IMR-90 (cell line): ENCODE measurements around the gene MACROD1. TPM values are rescaled to one million over a fixed set of nuclear protein-coding genes. Genes with fewer than 3 reads are reported as not detected.

Experiments used
- ATAC-seq: fragments of 200-7000 bp; cut with Tn5 transposase; 2 replicates; pipeline ENCODE4 v1.9.1; 2020; ENCODE audit warnings: low read depth, mild to moderate bottlenecking, moderate library complexity
- BruUV-seq: library from RNA; stranded (reverse); fragments of 400-500 nt; replicated peaks from 2 replicates; lab custom pipeline; 2021; lab: Mats Ljungman, UMichigan
- CTCF ChIA-PET: fragments of 300-600 bp; formaldehyde crosslinking; extraction: SDS; loops from one replicate; lab custom pipeline; 2021; ENCODE audit warnings: antibody characterized with exemption; lab: Yijun Ruan, JAX
- POLR2A ChIA-PET: fragments of 300-600 bp; sonication (Branson Sonifier 250); formaldehyde crosslinking; loops from one replicate; lab custom pipeline; 2022; ENCODE audit warnings: antibody characterized with exemption; ENCODE audit not compliant: unreplicated experiment; lab: Charles Lee
- DNase-seq: peaks from one replicate; pipeline ENCODE4 v3.0.0; 2013
- H2AFZ ChIP-seq: replicated peaks from 2 replicates; pipeline ENCODE3; 2013; ENCODE audit warnings: low read length, mild to moderate bottlenecking; ENCODE audit not compliant: poor library complexity
- H2AK5ac ChIP-seq: 2 replicates; pipeline ENCODE4 v1.6.1; 2013; ENCODE audit warnings: low read depth, low read length, inconsistent platforms
- H2AK9ac ChIP-seq: replicated peaks from 2 replicates; pipeline ENCODE3; 2013; ENCODE audit warnings: mild to moderate bottlenecking, low read depth, low read length, moderate library complexity; ENCODE audit not compliant: poor library complexity
- H2BK120ac ChIP-seq: 2 replicates; pipeline ENCODE4 v1.6.1; 2013; ENCODE audit warnings: low read depth, low read length, inconsistent platforms
- H2BK15ac ChIP-seq: 3 replicates; pipeline ENCODE4 v1.6.1; 2013; ENCODE audit warnings: low read depth, low read length, inconsistent platforms
- H2BK20ac ChIP-seq: 2 replicates; pipeline ENCODE4 v1.6.1; 2013; ENCODE audit warnings: low read depth, mild to moderate bottlenecking, inconsistent platforms, low read length, moderate library complexity
- H2BK5ac ChIP-seq: 2 replicates; pipeline ENCODE4 v1.6.1; 2013; ENCODE audit warnings: mild to moderate bottlenecking, low read depth, low read length, inconsistent platforms; ENCODE audit not compliant: poor library complexity, severe bottlenecking
- H3K14ac ChIP-seq: replicated peaks from 2 replicates; pipeline ENCODE4 v1.6.1; 2013; ENCODE audit warnings: low read depth, low read length, inconsistent platforms
- H3K18ac ChIP-seq: 2 replicates; pipeline ENCODE4 v1.6.1; 2013; ENCODE audit warnings: low read depth, low read length, control low read depth
- H3K23ac ChIP-seq: 2 replicates; pipeline ENCODE4 v1.6.1; 2013; ENCODE audit warnings: low read depth, low read length, inconsistent platforms
- H3K27ac ChIP-seq: 2 replicates; pipeline ENCODE4 v1.5.1; 2013; ENCODE audit warnings: mild to moderate bottlenecking, control low read depth, low read length; ENCODE audit not compliant: insufficient read depth
- H3K27me3 ChIP-seq: 2 replicates; pipeline ENCODE4 v1.6.1; 2013; ENCODE audit warnings: low read length; ENCODE audit not compliant: control insufficient read depth, insufficient read depth
- H3K36me3 ChIP-seq: 2 replicates; pipeline ENCODE4 v1.6.1; 2013; ENCODE audit warnings: low read length, mixed read lengths; ENCODE audit not compliant: control insufficient read depth, insufficient read depth
- H3K4ac ChIP-seq: 2 replicates; pipeline ENCODE4 v1.6.1; 2013; ENCODE audit warnings: low read depth, low read length, inconsistent platforms
- H3K4me1 ChIP-seq: 2 replicates; pipeline ENCODE4 v1.6.1; 2013; ENCODE audit warnings: low read length, mixed read lengths; ENCODE audit not compliant: control insufficient read depth, insufficient read depth
- H3K4me2 ChIP-seq: 2 replicates; pipeline ENCODE4 v1.6.1; 2013; ENCODE audit warnings: low read depth, mild to moderate bottlenecking, control low read depth, low read length, moderate library complexity
- H3K4me3 ChIP-seq: 2 replicates; pipeline ENCODE4 v1.5.1; 2013; ENCODE audit warnings: low read depth, mild to moderate bottlenecking, control low read depth, low read length, moderate library complexity; ENCODE audit not compliant: insufficient read depth
- H3K56ac ChIP-seq: 2 replicates; pipeline ENCODE4 v1.6.1; 2013; ENCODE audit warnings: low read length, inconsistent platforms; ENCODE audit not compliant: insufficient read depth; ENCODE audit errors: extremely low read depth
- H3K79me1 ChIP-seq, 2 experiments: 2 replicates each; pipeline ENCODE4 v1.6.1; 2013; ENCODE audit warnings: low read length in 2 of 2, inconsistent platforms in 1 of 2, low read depth in 1 of 2
- H3K9ac ChIP-seq: 2 replicates; pipeline ENCODE4 v1.6.1; 2013; ENCODE audit warnings: low read depth, low read length, control low read depth
- H3K9me1 ChIP-seq: 2 replicates; pipeline ENCODE4 v1.6.1; 2013; ENCODE audit warnings: low read length, inconsistent platforms; ENCODE audit not compliant: insufficient read depth
- H3K9me3 ChIP-seq: 2 replicates; pipeline ENCODE4 v1.6.1; 2013; ENCODE audit warnings: low read length; ENCODE audit not compliant: control insufficient read depth, insufficient read depth
- H4K20me1 ChIP-seq: 2 replicates; pipeline ENCODE4 v1.6.1; 2013; ENCODE audit warnings: low read length, inconsistent platforms; ENCODE audit not compliant: insufficient read depth
- H4K5ac ChIP-seq: 2 replicates; pipeline ENCODE4 v1.6.1; 2013; ENCODE audit warnings: mild to moderate bottlenecking, low read depth, low read length, control low read depth
- H4K8ac ChIP-seq, 2 experiments: 2 replicates each; pipeline ENCODE4 v1.6.1; 2013; ENCODE audit warnings: low read depth in 2 of 2, low read length in 2 of 2, control low read depth in 1 of 2, inconsistent platforms in 1 of 2
- H4K91ac ChIP-seq: 2 replicates; pipeline ENCODE4 v1.6.1; 2013; ENCODE audit warnings: low read depth, low read length, inconsistent platforms; ENCODE audit not compliant: insufficient read depth
- BHLHE40 ChIP-seq: fragments of 150-350 bp; IDR thresholded peaks from 2 replicates; pipeline ENCODE4 v1.6.1; 2016; ENCODE audit warnings: mild to moderate bottlenecking, low read depth, low read length
- CEBPB ChIP-seq: IDR thresholded peaks from 2 replicates; pipeline ENCODE4 v1.6.1; 2012; ENCODE audit warnings: low read depth, low read length, improper control_type of control experiment
- FOS ChIP-seq: fragments of 150-350 bp; IDR thresholded peaks from 2 replicates; pipeline ENCODE4 v1.6.1; 2016; ENCODE audit warnings: low read depth, low read length
- MAFK ChIP-seq: IDR thresholded peaks from 2 replicates; pipeline ENCODE4 v1.6.1; 2012; ENCODE audit warnings: low read depth, low read length, improper control_type of control experiment
- MAZ ChIP-seq: IDR thresholded peaks from 2 replicates; pipeline ENCODE4 v1.6.1; 2012; ENCODE audit warnings: low read depth, mild to moderate bottlenecking, low read length, improper control_type of control experiment, moderate library complexity, borderline replicate concordance
- MXI1 ChIP-seq: IDR thresholded peaks from 2 replicates; pipeline ENCODE4 v1.6.1; 2012; ENCODE audit warnings: low read depth, mild to moderate bottlenecking, low read length, moderate library complexity, borderline replicate concordance
- POLR2A ChIP-seq: IDR thresholded peaks from 2 replicates; pipeline ENCODE4 v1.6.1; 2012; ENCODE audit warnings: mild to moderate bottlenecking, low read depth, low read length
- RAD21 ChIP-seq: IDR thresholded peaks from 2 replicates; pipeline ENCODE4 v1.6.1; 2012; ENCODE audit warnings: low read length, improper control_type of control experiment
- RCOR1 ChIP-seq: IDR thresholded peaks from 2 replicates; pipeline ENCODE4 v1.6.1; 2012; ENCODE audit warnings: mild to moderate bottlenecking, low read length, improper control_type of control experiment; ENCODE audit not compliant: insufficient replicate concordance
- RFX5 ChIP-seq: IDR thresholded peaks from 2 replicates; pipeline ENCODE4 v1.8.0; 2012; ENCODE audit warnings: low read depth, mild to moderate bottlenecking, low read length, moderate library complexity
- SMC3 ChIP-seq: fragments of 150-350 bp; IDR thresholded peaks from 2 replicates; pipeline ENCODE4 v1.6.1; 2016; ENCODE audit warnings: low read depth, mild to moderate bottlenecking, antibody characterized with exemption, low read length, moderate library complexity
- WGBS, 2 experiments: methylation state at CpG; one replicate each; pipeline versions ENCODE4 v1.1.5 to v1.1.7; 2013; ENCODE audit warnings: missing lambda C conversion rate in 2 of 2; ENCODE audit not compliant: insufficient read length in 1 of 2; ENCODE audit errors: extremely low coverage in 2 of 2; 5-methylcytosine and 5-hydroxymethylcytosine counted together
- dilution Hi-C: fragments of 300-500 bp; cut with HindIII; formaldehyde crosslinking; loops from one replicate; pipeline ENCODE4 v1.14.3; 2018; ENCODE audit warnings: low sequenced_read_pairs; ENCODE audit not compliant: unreplicated experiment
- in situ Hi-C: fragments of 300-500 bp; cut with MboI; formaldehyde crosslinking; loops from 3 replicates; pipeline ENCODE4 v1.14.3; 2019; ENCODE audit warnings: low sequenced_read_pairs, inconsistent platforms, mixed read lengths
- intact Hi-C: fragments of 100-400 bp; cut with micrococcal nuclease; formaldehyde crosslinking; loops from 2 replicates; pipeline ENCODE4 v1.10.0; 2022
- polyA plus RNA-seq, 3 experiments: library from polyadenylated mRNA; depleted of rRNA; stranded (reverse); fragments of >200 nt; gene quantifications; 2 replicates each; pipeline ENCODE4 v1.2.3, GENCODE V29; 2012; ENCODE audit warnings: low replicate concordance in 1 of 3
- total RNA-seq: library from RNA; depleted of rRNA; stranded (reverse); fragments of >200 nt; gene quantifications from 2 replicates; pipeline ENCODE4 v1.2.3, GENCODE V29; 2012
- TF ChIP-seq, protein P1 (sequence below): fragments of 150-350 bp; IDR thresholded peaks from 2 replicates; pipeline ENCODE4 v1.6.1; 2017; ENCODE audit warnings: mild to moderate bottlenecking, antibody characterized with exemption, low read length, low read depth
- TF ChIP-seq, protein P2 (sequence below): conservative IDR thresholded peaks from 2 replicates; pipeline ENCODE4 v1.5.1; 2012; ENCODE audit warnings: mild to moderate bottlenecking, low read depth, low read length, improper control_type of control experiment
- TF ChIP-seq, protein P3 (sequence below): fragments of 150-350 bp; IDR thresholded peaks from 2 replicates; pipeline ENCODE4 v1.6.1; 2016; ENCODE audit warnings: low read depth, mild to moderate bottlenecking, low read length, moderate library complexity, borderline replicate concordance

MACROD1 gene
- total and polyA plus RNA-seq, 2 of the 4 experiments (the other 2 are of a cell fraction), result 2.5 to 9.3 TPM

DNA sequence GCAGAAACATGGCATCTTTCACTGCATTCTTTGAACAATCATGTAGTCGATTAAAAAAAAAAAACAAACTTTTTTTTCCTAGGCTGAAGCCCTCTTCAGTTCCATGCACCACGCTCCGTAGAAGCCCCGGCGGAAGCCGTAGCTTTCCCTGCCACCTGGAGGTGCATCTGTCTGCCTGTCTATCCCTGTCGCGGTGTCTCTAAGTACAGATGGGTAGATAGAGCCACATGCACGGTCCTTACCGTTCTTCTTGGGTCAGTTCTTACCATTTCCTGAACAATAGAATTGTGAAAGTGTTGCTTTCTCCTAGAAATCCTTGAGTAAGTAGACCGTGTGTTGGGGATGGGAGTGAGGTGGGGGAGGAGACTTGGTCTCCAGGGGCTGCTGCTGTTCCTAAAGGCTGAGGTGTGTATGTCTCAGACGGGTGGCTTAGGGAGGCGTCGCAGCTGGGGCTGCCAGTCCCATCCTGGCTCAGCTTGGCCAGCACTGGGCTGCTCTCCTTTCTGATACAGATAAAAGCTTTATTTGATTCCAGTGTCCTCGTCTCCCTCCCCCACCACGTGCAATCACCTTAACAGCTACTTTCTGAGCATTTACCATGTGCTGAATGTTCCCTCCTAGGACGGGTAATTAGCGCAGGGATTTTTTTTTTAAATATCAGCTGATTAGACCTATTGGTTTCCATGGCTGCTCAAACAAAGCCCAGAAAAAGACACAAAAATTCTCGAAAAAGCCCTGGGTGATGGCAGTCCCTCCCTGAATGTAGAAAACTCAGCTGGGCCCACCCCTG is 46.8 kb downstream of the MACROD1 start:
- Histone ChIP-seq H3K9me3 (no peaks in the 10 kb centered on the region), H4K91ac (no peak overlapping the region), H3K79me1 (peaks cover 0 to 26% of the 10 kb centered on the region in 2 experiments; a peak in 2 of 4 replicates), H3K56ac (no peak overlapping the region), H2BK120ac (0 out of 2 replicates have a peak overlapping the region, but pooled peaks have one; percentile 38), H2BK5ac (no peak overlapping the region), H3K9ac (no peak overlapping the region), H4K8ac (no peak overlapping the region), H2AK9ac (no peak overlapping the region), H3K9me1 (peaks cover 13% of the 10 kb centered on the region), H3K18ac (no peak overlapping the region), H4K20me1 (no peaks in the 10 kb centered on the region), H3K27me3 (no peaks in the 10 kb centered on the region), H3K4me3 (no peak overlapping the region), H2BK15ac (0 out of 3 replicates have a peak overlapping the region, but pooled peaks have one; percentile 13), H2AFZ (no peak overlapping the region), H2AK5ac (peak overlapping the region; percentile 7; the same call in 1 of the 2 replicates), H3K36me3 (no peaks in the 10 kb centered on the region), H3K4me2 (no peak overlapping the region), H3K27ac (no peak overlapping the region), H3K4ac (peak overlapping the region; percentile 39; the same call in 1 of the 2 replicates), H4K5ac (no peak overlapping the region), H3K23ac (no peak overlapping the region), H2BK20ac (no peak overlapping the region), H3K14ac (no peak overlapping the region; the same call in 1 of the 2 replicates), H3K4me1 (peaks cover 21% of the 10 kb centered on the region)
- ChIA-PET POLR2A (no interaction called here), CTCF (interaction anchor here (0.6 kb wide), 1 partner anchor 12 kb away, joined by 3 read pairs; no protein-coding TSS in a partner anchor)
- ATAC-seq (no peak), DNase-seq (no peak)
- intact Hi-C loops (no loop called here), in situ Hi-C loops (no loop called here), dilution Hi-C loops (no loop called here)
- 76% methylated on average over 5 of the region's 19 CpGs; no CpG with 5 or more reads in 1 of the 2 experiments for WGBS, 2 experiments
- no TSS peak for BruUV-seq
- TF ChIP-seq FOS (no peak), CEBPB (no peak), RFX5 (no peak), SMC3 (no peak), POLR2A (no peak), MXI1 (no peak), RAD21 (no peak), MAZ (no peak), RCOR1 (no peak), BHLHE40 (no peak), MAFK (no peak)
- TF ChIP-seq, protein P1, sequence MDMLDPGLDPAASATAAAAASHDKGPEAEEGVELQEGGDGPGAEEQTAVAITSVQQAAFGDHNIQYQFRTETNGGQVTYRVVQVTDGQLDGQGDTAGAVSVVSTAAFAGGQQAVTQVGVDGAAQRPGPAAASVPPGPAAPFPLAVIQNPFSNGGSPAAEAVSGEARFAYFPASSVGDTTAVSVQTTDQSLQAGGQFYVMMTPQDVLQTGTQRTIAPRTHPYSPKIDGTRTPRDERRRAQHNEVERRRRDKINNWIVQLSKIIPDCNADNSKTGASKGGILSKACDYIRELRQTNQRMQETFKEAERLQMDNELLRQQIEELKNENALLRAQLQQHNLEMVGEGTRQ, result no peak
- TF ChIP-seq, protein P2, sequence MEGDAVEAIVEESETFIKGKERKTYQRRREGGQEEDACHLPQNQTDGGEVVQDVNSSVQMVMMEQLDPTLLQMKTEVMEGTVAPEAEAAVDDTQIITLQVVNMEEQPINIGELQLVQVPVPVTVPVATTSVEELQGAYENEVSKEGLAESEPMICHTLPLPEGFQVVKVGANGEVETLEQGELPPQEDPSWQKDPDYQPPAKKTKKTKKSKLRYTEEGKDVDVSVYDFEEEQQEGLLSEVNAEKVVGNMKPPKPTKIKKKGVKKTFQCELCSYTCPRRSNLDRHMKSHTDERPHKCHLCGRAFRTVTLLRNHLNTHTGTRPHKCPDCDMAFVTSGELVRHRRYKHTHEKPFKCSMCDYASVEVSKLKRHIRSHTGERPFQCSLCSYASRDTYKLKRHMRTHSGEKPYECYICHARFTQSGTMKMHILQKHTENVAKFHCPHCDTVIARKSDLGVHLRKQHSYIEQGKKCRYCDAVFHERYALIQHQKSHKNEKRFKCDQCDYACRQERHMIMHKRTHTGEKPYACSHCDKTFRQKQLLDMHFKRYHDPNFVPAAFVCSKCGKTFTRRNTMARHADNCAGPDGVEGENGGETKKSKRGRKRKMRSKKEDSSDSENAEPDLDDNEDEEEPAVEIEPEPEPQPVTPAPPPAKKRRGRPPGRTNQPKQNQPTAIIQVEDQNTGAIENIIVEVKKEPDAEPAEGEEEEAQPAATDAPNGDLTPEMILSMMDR, result no peak
- TF ChIP-seq, protein P3, sequence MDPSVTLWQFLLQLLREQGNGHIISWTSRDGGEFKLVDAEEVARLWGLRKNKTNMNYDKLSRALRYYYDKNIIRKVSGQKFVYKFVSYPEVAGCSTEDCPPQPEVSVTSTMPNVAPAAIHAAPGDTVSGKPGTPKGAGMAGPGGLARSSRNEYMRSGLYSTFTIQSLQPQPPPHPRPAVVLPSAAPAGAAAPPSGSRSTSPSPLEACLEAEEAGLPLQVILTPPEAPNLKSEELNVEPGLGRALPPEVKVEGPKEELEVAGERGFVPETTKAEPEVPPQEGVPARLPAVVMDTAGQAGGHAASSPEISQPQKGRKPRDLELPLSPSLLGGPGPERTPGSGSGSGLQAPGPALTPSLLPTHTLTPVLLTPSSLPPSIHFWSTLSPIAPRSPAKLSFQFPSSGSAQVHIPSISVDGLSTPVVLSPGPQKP, result no peak
